ENCODE data around the gene E4F1. TPM values are rescaled to one million over a fixed set of nuclear protein-coding genes. Genes with fewer than 3 reads are reported as not detected.

The E4F1 gene
- total and polyA plus RNA-seq, 2 of the 8 experiments (the other 6 are each of a cell fraction or from before 2014, with no cell fraction given) = 22.2 to 27.0 TPM

GRCh38 chr16:2190002-2190658 lies 33.3 kb upstream of the E4F1 start:
- FAIRE-seq (no peak), DNase-seq (ENCODE audit: low read depth in 1 of 2, low spot score in 2 of 2) (no peak)
- 94% methylated on average over 20 of the region's 24 CpGs; no CpG with 5 or more reads in 1 of the 2 experiments for WGBS, 2 experiments (ENCODE audit: extremely low coverage in 1 of 2, insufficient coverage in 1 of 2, insufficient read length in 1 of 2, insufficient replicate concordance in 2 of 2, low coverage in 1 of 2, low lambda C conversion rate in 2 of 2, missing lambda C conversion rate in 1 of 2)
- CTCF ChIA-PET (ENCODE audit: partially characterized antibody) = interaction anchor here (0.7 to 1.9 kb wide), 3 partner anchors 21 to 49 kb away, joined by 3 to 4 read pairs (median 3); no protein-coding TSS in a partner anchor
- Histone ChIP-seq H2AK5ac (ENCODE audit: low read depth, low read length) (no peak overlapping the region), H3K4me2 (ENCODE audit: insufficient read depth in 1 of 2, low read depth in 2 of 2, low read length in 2 of 2) (no peak overlapping the region), H3K79me1 (ENCODE audit: low read depth, low read length) (no peaks in the 10 kb centered on the region), H2BK15ac (ENCODE audit: low read length) (no peak overlapping the region), H3K27ac (ENCODE audit: low read depth, low read length) (no peak overlapping the region), H3K79me2 (ENCODE audit: control insufficient read depth in 1 of 2, insufficient read depth in 2 of 2, low read length in 2 of 2) (no peaks in the 10 kb centered on the region), H3K56ac (replicated peaks; ENCODE audit: insufficient read length, low read depth, low read length) (no peak overlapping the region), H4K91ac (replicated peaks; ENCODE audit: insufficient read length, low read length) (no peak overlapping the region), H3K4me1 (replicated peaks in 1 of 4; ENCODE audit: control insufficient read depth in 3 of 4, insufficient read depth in 4 of 4, low read length in 3 of 4) (peaks cover 0 to 2% (median under 1%) of the 10 kb centered on the region in 4 experiments; a peak in 3 of 7 replicates), H3K18ac (ENCODE audit: extremely low read depth, low read length) (no peak overlapping the region), H3K27me3 (replicated peaks in 1 of 4; ENCODE audit: control insufficient read depth in 3 of 4, extremely low read depth in 1 of 4, insufficient read depth in 3 of 4, low read length in 3 of 4) (peaks cover 0 to under 1% (median 0%) of the 10 kb centered on the region in 4 experiments; a peak in 2 of 7 replicates), H4K20me1 (replicated peaks in 1 of 2; ENCODE audit: control insufficient read depth in 1 of 2, insufficient read depth in 2 of 2, low read length in 2 of 2) (peaks cover 4 to 11% of the 10 kb centered on the region in 2 experiments), H2BK20ac (ENCODE audit: low read length) (no peak overlapping the region), H3K23ac (ENCODE audit: insufficient read length) (no peak overlapping the region), H3K23me2 (ENCODE audit: low read depth, low read length) (no peaks in the 10 kb centered on the region; the same call in 1 of the 2 replicates), H2BK12ac (ENCODE audit: low read depth, low read length) (no peak overlapping the region), H4K8ac (ENCODE audit: extremely low read depth, insufficient read depth, low read length) (no peak overlapping the region), H3K9me3 (ENCODE audit: insufficient read depth in 2 of 2, low read depth in 1 of 2, low read length in 1 of 2) (no peaks in the 10 kb centered on the region), H4K5ac (ENCODE audit: insufficient read length, low read depth, low read length) (no peak overlapping the region), H3K14ac (ENCODE audit: insufficient read length) (no peak overlapping the region), H3K36me3 (ENCODE audit: control insufficient read depth in 2 of 4, insufficient read depth in 4 of 4, low read length in 3 of 4) (no peaks in the 10 kb centered on the region), H3K4me3 (ENCODE audit: extremely low read depth in 1 of 4, insufficient read depth in 2 of 4, low read depth in 3 of 4, low read length in 4 of 4) (no peak overlapping the region), H2BK120ac (replicated peaks; ENCODE audit: low read depth, low read length) (no peak overlapping the region), H3K9ac (replicated peaks in 1 of 4; ENCODE audit: extremely low read depth in 1 of 4, low read depth in 3 of 4, low read length in 3 of 4) (no peak overlapping the region), H3K4ac (replicated peaks; ENCODE audit: insufficient read length, low read depth, low read length) (no peak overlapping the region), H2BK5ac (ENCODE audit: low read depth, low read length) (no peak overlapping the region), H2AFZ (ENCODE audit: low read length) (no peak overlapping the region)
- TF ChIP-seq ASH2L (IDR thresholded peaks at IDR 0.05; ENCODE audit: low read length) (no peak), SP4 (IDR thresholded peaks at IDR 0.05; ENCODE audit: low read length) (no peak)
- POLR2A ChIA-PET (ENCODE audit: partially characterized antibody) = interaction anchor here (0.6 to 2.4 kb wide), 8 partner anchors 8 to 197 kb away, joined by 3 to 12 read pairs (median 4); partner anchors contain the start of genes ECI1 and TRAF7
